ENCODE data around the gene SEPTIN11.

The SEPTIN11 gene

GRCh38 chr4:76995776-76996175 lies 46.2 kb downstream of the SEPTIN11 start:
- Histone ChIP-seq H3K27me3 (ENCODE audit: low read length) (no peaks in the 10 kb centered on the region), H4K20me1 (ENCODE audit: low read depth, low read length) (no peaks in the 10 kb centered on the region)
- TF ChIP-seq CTCF (IDR thresholded peaks at IDR 0.05; ENCODE audit: insufficient read depth, low read length, poor library complexity, severe bottlenecking), result no peak
- TF ChIP-seq EZH2phosphoT487 (conservative IDR thresholded peaks at IDR 0.05; ENCODE audit: low read length), result no peak

GRCh38 chr4:76996445-76996844 lies 46.9 kb downstream of the SEPTIN11 start:
- H3K36me3 ChIP-seq (ENCODE audit: low read length), result no peaks in the 10 kb centered on the region
- H3K4me3 ChIP-seq (ENCODE audit: insufficient read depth, low read length, poor library complexity, severe bottlenecking), result no peak overlapping the region
- no peak overlapping the region for H2AFZ ChIP-seq (ENCODE audit: low read depth, low read length, severe bottlenecking)
- no peaks in the 10 kb centered on the region for H3K27me3 ChIP-seq (ENCODE audit: low read length)
- H3K27ac ChIP-seq (ENCODE audit: low read depth, low read length), result no peak overlapping the region
- H3K4me2 ChIP-seq (ENCODE audit: low read depth, low read length, poor library complexity, severe bottlenecking), result no peak overlapping the region
- no peaks in the 10 kb centered on the region for H3K79me2 ChIP-seq (ENCODE audit: insufficient read depth, low read length)
- no peaks in the 10 kb centered on the region for H3F3A ChIP-seq (ENCODE audit: insufficient read depth)
- H3K9ac ChIP-seq (ENCODE audit: low read length), result no peak overlapping the region
- no peaks in the 10 kb centered on the region for H4K20me1 ChIP-seq (ENCODE audit: low read depth, low read length)
- TF ChIP-seq EZH2phosphoT487 (conservative IDR thresholded peaks at IDR 0.05; ENCODE audit: low read length) (no peak), CTCF (IDR thresholded peaks at IDR 0.05; ENCODE audit: insufficient read depth, low read length, poor library complexity, severe bottlenecking) (no peak)
- H3K9me3 ChIP-seq (ENCODE audit: insufficient read depth, low read length), result no peaks in the 10 kb centered on the region
- H3K9me2 ChIP-seq (replicated peaks; ENCODE audit: insufficient read depth, low read length), result no peaks in the 10 kb centered on the region

More at GRCh38 chr4:76995776-76996175, 46.2 kb downstream of the SEPTIN11 start:
- no peak overlapping the region for H3K9ac ChIP-seq (ENCODE audit: low read length)
- no peak overlapping the region for H2AFZ ChIP-seq (ENCODE audit: low read depth, low read length, severe bottlenecking)
- H3K9me3 ChIP-seq (ENCODE audit: insufficient read depth, low read length), result no peaks in the 10 kb centered on the region
- no peak overlapping the region for H3K4me2 ChIP-seq (ENCODE audit: low read depth, low read length, poor library complexity, severe bottlenecking)
- no peaks in the 10 kb centered on the region for H3K79me2 ChIP-seq (ENCODE audit: insufficient read depth, low read length)
- no peak overlapping the region for H3K27ac ChIP-seq (ENCODE audit: low read depth, low read length)
- H3K36me3 ChIP-seq (ENCODE audit: low read length), result no peaks in the 10 kb centered on the region
- no peaks in the 10 kb centered on the region for H3K9me2 ChIP-seq (replicated peaks; ENCODE audit: insufficient read depth, low read length)
- H3F3A ChIP-seq (ENCODE audit: insufficient read depth), result no peaks in the 10 kb centered on the region
- no peak overlapping the region for H3K4me3 ChIP-seq (ENCODE audit: insufficient read depth, low read length, poor library complexity, severe bottlenecking)

DNA sequence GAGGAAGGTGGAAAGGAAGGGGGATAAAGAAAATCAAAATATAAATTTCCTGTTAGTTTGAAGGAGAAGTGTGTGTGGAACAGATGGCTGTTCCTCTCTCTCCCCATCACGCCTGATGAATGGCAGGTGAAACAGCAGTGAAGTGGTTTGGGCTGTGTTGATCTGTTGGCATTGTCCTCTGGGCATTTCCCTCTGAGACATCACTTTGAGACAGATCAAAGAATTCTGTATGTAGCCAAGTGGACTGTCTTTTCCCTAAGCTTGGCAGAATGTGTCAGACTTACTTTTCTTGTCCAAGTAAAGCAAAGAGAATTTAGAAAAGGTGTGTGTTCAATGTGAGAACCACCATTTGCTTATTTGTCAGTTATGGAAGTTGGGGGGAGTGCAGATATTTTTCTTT lies 47.5 kb downstream of the SEPTIN11 start:
- Histone ChIP-seq H3K36me3 (ENCODE audit: low read length) (no peaks in the 10 kb centered on the region), H3K4me2 (ENCODE audit: low read depth, low read length, poor library complexity, severe bottlenecking) (no peak overlapping the region), H3K9ac (ENCODE audit: low read length) (no peak overlapping the region), H3K9me2 (replicated peaks; ENCODE audit: insufficient read depth, low read length) (no peaks in the 10 kb centered on the region), H2AFZ (ENCODE audit: low read depth, low read length, severe bottlenecking) (no peak overlapping the region), H3K9me3 (ENCODE audit: insufficient read depth, low read length) (no peaks in the 10 kb centered on the region), H3K27ac (ENCODE audit: low read depth, low read length) (no peak overlapping the region), H3K27me3 (ENCODE audit: low read length) (no peaks in the 10 kb centered on the region), H3K4me3 (ENCODE audit: insufficient read depth, low read length, poor library complexity, severe bottlenecking) (no peak overlapping the region), H3F3A (ENCODE audit: insufficient read depth) (no peaks in the 10 kb centered on the region), H3K79me2 (ENCODE audit: insufficient read depth, low read length) (no peaks in the 10 kb centered on the region), H4K20me1 (ENCODE audit: low read depth, low read length) (no peaks in the 10 kb centered on the region)
- TF ChIP-seq EZH2phosphoT487 (conservative IDR thresholded peaks at IDR 0.05; ENCODE audit: low read length) (no peak), CTCF (IDR thresholded peaks at IDR 0.05; ENCODE audit: insufficient read depth, low read length, poor library complexity, severe bottlenecking) (no peak)
